Measurements from ENCODE around the gene MARCHF2. TPM values are rescaled to one million over a fixed set of nuclear protein-coding genes. Genes with fewer than 3 reads are reported as not detected.

The MARCHF2 gene
- total RNA-seq, 1 experiment from 2014 or later: 58.7 TPM

DNA sequence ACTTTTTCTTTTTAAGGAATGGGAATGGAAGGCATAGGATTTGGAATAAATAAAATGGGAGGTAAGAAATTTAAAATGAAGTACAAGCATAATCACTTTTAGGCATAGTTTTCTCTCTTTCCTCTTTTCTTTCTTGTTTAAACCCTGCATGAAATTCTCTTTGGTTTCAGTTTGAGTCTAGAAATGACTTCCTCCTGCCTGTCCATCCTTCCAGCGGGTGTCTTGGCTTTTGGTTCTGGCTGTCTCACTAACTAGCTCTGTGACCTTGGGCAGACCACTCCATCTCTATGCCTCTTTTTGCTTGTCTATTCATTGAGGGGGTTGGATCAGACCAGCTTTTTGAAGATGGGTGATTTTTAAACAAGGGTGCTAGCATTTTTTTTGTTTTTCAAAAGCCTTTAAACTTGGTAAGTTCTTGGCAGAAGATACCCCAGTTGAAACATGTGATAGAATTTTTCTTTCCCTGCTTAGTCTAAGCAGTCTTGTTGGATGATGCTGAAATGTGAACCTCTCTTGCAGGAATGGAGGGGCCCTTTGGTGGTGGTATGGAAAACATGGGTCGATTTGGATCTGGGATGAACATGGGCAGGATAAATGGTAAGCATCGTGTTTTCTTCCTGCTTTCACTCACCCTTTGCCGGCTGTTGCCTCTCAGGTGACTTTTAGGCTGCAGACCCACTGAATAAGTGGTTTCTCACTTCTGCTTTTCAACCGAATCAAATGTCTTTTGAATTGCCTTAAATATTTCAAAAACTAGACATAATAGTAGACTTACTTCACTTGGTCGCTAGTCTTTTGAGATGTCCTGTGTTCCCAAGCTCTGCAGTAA, 60.8 kb downstream of the MARCHF2 start:
- Histone ChIP-seq H3K36me3 (ENCODE audit: low read depth, low read length) (peaks cover 85% of the 10 kb centered on the region), H3K79me2 (ENCODE audit: low read length) (peaks cover 73% of the 10 kb centered on the region), H4K20me1 (ENCODE audit: low read length) (peaks cover 39% of the 10 kb centered on the region), H3K9me3 (ENCODE audit: low read length) (no peaks in the 10 kb centered on the region), H3K4me2 (ENCODE audit: low read length) (no peak overlapping the region), H3K9me2 (replicated peaks; ENCODE audit: low read length) (no peaks in the 10 kb centered on the region), H3K4me1 (ENCODE audit: insufficient read depth, low read length) (no peaks in the 10 kb centered on the region), H3F3A (ENCODE audit: low read length, unreplicated experiment) (no peaks in the 10 kb centered on the region), H3K4me3 (ENCODE audit: low read length) (no peak overlapping the region), H3K9ac (ENCODE audit: low read length) (no peak overlapping the region), H3K27ac (ENCODE audit: low read length) (no peak overlapping the region), H2AFZ (ENCODE audit: low read length) (no peak overlapping the region), H3K27me3 (ENCODE audit: low read length) (no peaks in the 10 kb centered on the region)
- intact Hi-C loops (cut with micrococcal nuclease): no loop called here
- TF ChIP-seq EZH2phosphoT487 (IDR thresholded peaks at IDR 0.05; ENCODE audit: borderline replicate concordance, low read length) (no peak), CTCF (conservative IDR thresholded peaks at IDR 0.05; ENCODE audit: low read depth, low read length) (no peak), EZH2 (IDR thresholded peaks at IDR 0.05; ENCODE audit: low read length, unreplicated experiment) (no peak)
- ATAC-seq (no peak), DNase-seq (no peak)
- ChIA-PET CTCF (interaction anchor here (0.6 to 0.7 kb wide), 2 partner anchors 34 to 107 kb away, joined by 9 to 13 read pairs; no protein-coding TSS in a partner anchor), POLR2A (ENCODE audit: unreplicated experiment) (no interaction called here)
- BruUV-seq (replicated peaks): no TSS peak

- Histone ChIP-seq H3K27me3 (ENCODE audit: low read length) (no peaks in the 10 kb centered on the region), H2AFZ (ENCODE audit: low read length) (no peak overlapping the region), H3K4me2 (ENCODE audit: low read length) (no peak overlapping the region), H3K9ac (ENCODE audit: low read length) (no peak overlapping the region), H3K9me2 (replicated peaks; ENCODE audit: low read length) (no peaks in the 10 kb centered on the region), H3K4me3 (ENCODE audit: low read length) (no peak overlapping the region), H3F3A (ENCODE audit: low read length, unreplicated experiment) (no peaks in the 10 kb centered on the region), H4K20me1 (ENCODE audit: low read length) (peaks cover 39% of the 10 kb centered on the region), H3K36me3 (ENCODE audit: low read depth, low read length) (peaks cover 74% of the 10 kb centered on the region), H3K4me1 (ENCODE audit: insufficient read depth, low read length) (no peaks in the 10 kb centered on the region), H3K9me3 (ENCODE audit: low read length) (no peaks in the 10 kb centered on the region), H3K27ac (ENCODE audit: low read length) (no peak overlapping the region), H3K79me2 (ENCODE audit: low read length) (peaks cover 71% of the 10 kb centered on the region)
- DNase-seq: no peak
- CTCF ChIA-PET: interaction anchor here (0.6 kb wide), 2 partner anchors 39 to 218 kb away, joined by 8 to 18 read pairs; no protein-coding TSS in a partner anchor
- intact Hi-C loops (cut with micrococcal nuclease): no loop called here
- POLR2A ChIA-PET (ENCODE audit: unreplicated experiment): no interaction called here
- no peak for ATAC-seq
- TF ChIP-seq EZH2phosphoT487 (IDR thresholded peaks at IDR 0.05; ENCODE audit: borderline replicate concordance, low read length) (no peak), CTCF (conservative IDR thresholded peaks at IDR 0.05; ENCODE audit: low read depth, low read length) (no peak), EZH2 (IDR thresholded peaks at IDR 0.05; ENCODE audit: low read length, unreplicated experiment) (no peak)
- no TSS peak for BruUV-seq (replicated peaks)
Measured at GRCh38 chr19:8475005-8475404, 61.9 kb downstream of the MARCHF2 start.

GRCh38 chr19:8476524-8476923, 63.4 kb downstream of the MARCHF2 start:
- no peak overlapping the region for H3K4me2 ChIP-seq (ENCODE audit: low read length)
- no peaks in the 10 kb centered on the region for H3K27me3 ChIP-seq (ENCODE audit: low read length)
- H3K9me2 ChIP-seq (replicated peaks; ENCODE audit: low read length): no peaks in the 10 kb centered on the region
- H4K20me1 ChIP-seq (ENCODE audit: low read length): peaks cover 41% of the 10 kb centered on the region
- no TSS peak for BruUV-seq (replicated peaks)
- ChIA-PET POLR2A (ENCODE audit: unreplicated experiment) (no interaction called here), CTCF (no interaction called here)
- peaks cover 61% of the 10 kb centered on the region for H3K36me3 ChIP-seq (ENCODE audit: low read depth, low read length)
- TF ChIP-seq EZH2phosphoT487 (IDR thresholded peaks at IDR 0.05; ENCODE audit: borderline replicate concordance, low read length) (no peak), EZH2 (IDR thresholded peaks at IDR 0.05; ENCODE audit: low read length, unreplicated experiment) (no peak), CTCF (conservative IDR thresholded peaks at IDR 0.05; ENCODE audit: low read depth, low read length) (no peak)
- H2AFZ ChIP-seq (ENCODE audit: low read length): no peak overlapping the region
- ATAC-seq: no peak; the same call in 1 of the 2 replicates
- H3F3A ChIP-seq (ENCODE audit: low read length, unreplicated experiment): no peaks in the 10 kb centered on the region
- H3K9me3 ChIP-seq (ENCODE audit: low read length): no peaks in the 10 kb centered on the region
- no peak for DNase-seq
- no peak overlapping the region for H3K9ac ChIP-seq (ENCODE audit: low read length)
- intact Hi-C loops (cut with micrococcal nuclease): no loop called here
- no peaks in the 10 kb centered on the region for H3K4me1 ChIP-seq (ENCODE audit: insufficient read depth, low read length)
- peaks cover 75% of the 10 kb centered on the region for H3K79me2 ChIP-seq (ENCODE audit: low read length)
- no peak overlapping the region for H3K4me3 ChIP-seq (ENCODE audit: low read length)
- no peak overlapping the region for H3K27ac ChIP-seq (ENCODE audit: low read length)

All from PC-3 (cell line).